Measurements from ENCODE around the gene DCPS.

Gene DCPS

GRCh38 chr11:126313826-126314225 lies 10.0 kb downstream of the DCPS start:
- Histone ChIP-seq H3K9me3 (ENCODE audit: control insufficient read depth, low read length) (no peaks in the 10 kb centered on the region), H2AFZ (no peak overlapping the region), H3K4me3 (ENCODE audit: low read depth, low read length) (no peak overlapping the region), H3K4me2 (ENCODE audit: low read length) (no peak overlapping the region), H3K36me3 (ENCODE audit: control insufficient read depth, insufficient read depth, low read length) (no peaks in the 10 kb centered on the region), H3K9ac (no peak overlapping the region), H3K27me3 (ENCODE audit: control insufficient read depth, insufficient read depth, low read length) (no peaks in the 10 kb centered on the region), H3K79me2 (no peaks in the 10 kb centered on the region), H3K27ac (no peak overlapping the region), H3K4me1 (no peaks in the 10 kb centered on the region)
- TF ChIP-seq, protein P1, sequence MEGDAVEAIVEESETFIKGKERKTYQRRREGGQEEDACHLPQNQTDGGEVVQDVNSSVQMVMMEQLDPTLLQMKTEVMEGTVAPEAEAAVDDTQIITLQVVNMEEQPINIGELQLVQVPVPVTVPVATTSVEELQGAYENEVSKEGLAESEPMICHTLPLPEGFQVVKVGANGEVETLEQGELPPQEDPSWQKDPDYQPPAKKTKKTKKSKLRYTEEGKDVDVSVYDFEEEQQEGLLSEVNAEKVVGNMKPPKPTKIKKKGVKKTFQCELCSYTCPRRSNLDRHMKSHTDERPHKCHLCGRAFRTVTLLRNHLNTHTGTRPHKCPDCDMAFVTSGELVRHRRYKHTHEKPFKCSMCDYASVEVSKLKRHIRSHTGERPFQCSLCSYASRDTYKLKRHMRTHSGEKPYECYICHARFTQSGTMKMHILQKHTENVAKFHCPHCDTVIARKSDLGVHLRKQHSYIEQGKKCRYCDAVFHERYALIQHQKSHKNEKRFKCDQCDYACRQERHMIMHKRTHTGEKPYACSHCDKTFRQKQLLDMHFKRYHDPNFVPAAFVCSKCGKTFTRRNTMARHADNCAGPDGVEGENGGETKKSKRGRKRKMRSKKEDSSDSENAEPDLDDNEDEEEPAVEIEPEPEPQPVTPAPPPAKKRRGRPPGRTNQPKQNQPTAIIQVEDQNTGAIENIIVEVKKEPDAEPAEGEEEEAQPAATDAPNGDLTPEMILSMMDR (IDR thresholded peaks at IDR 0.05) = no peak

DNA sequence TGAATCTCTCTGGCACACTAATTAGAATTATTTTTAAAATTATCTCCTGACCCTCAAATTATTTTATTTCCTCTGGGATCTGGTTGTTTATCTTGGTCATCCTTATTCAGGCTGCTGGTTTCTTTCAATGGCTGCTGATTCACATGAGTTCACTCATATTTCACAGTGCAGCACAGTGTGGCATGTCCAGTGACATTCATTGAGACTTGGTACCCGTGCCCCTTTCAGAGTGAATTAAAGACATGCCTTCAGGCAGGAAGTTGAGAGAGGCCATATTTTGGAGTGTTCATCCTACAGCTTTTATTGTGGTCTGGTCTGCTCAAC lies 13.5 kb downstream of the DCPS start:
- no peaks in the 10 kb centered on the region for H3K36me3 ChIP-seq (ENCODE audit: control insufficient read depth, insufficient read depth, low read length)
- no peak overlapping the region for H3K4me2 ChIP-seq (ENCODE audit: low read length)
- no peaks in the 10 kb centered on the region for H3K9me3 ChIP-seq (ENCODE audit: control insufficient read depth, low read length)
- no peak overlapping the region for H3K4me3 ChIP-seq (ENCODE audit: low read depth, low read length)
- no peak overlapping the region for H3K27ac ChIP-seq
- H3K27me3 ChIP-seq (ENCODE audit: control insufficient read depth, insufficient read depth, low read length) = no peaks in the 10 kb centered on the region
- no peak overlapping the region for H3K9ac ChIP-seq
- H3K79me2 ChIP-seq = no peaks in the 10 kb centered on the region
- no peaks in the 10 kb centered on the region for H3K4me1 ChIP-seq
- no peak overlapping the region for H2AFZ ChIP-seq
- TF ChIP-seq, protein P1 (IDR thresholded peaks at IDR 0.05) = no peak

- Histone ChIP-seq H3K27me3 (ENCODE audit: control insufficient read depth, insufficient read depth, low read length) (no peaks in the 10 kb centered on the region), H2AFZ (no peak overlapping the region), H3K9me3 (ENCODE audit: control insufficient read depth, low read length) (no peaks in the 10 kb centered on the region), H3K36me3 (ENCODE audit: control insufficient read depth, insufficient read depth, low read length) (no peaks in the 10 kb centered on the region), H3K27ac (peak overlapping the region; percentile 44), H3K4me3 (ENCODE audit: low read depth, low read length) (no peak overlapping the region), H3K4me1 (no peaks in the 10 kb centered on the region), H3K79me2 (no peaks in the 10 kb centered on the region), H3K4me2 (ENCODE audit: low read length) (no peak overlapping the region), H3K9ac (no peak overlapping the region)
- TF ChIP-seq, protein P1 (IDR thresholded peaks at IDR 0.05) = no peak
Observed at GRCh38 chr11:126317756-126318573, 14.1 kb downstream of the DCPS start.

- no peak overlapping the region for H3K4me2 ChIP-seq (ENCODE audit: low read length)
- H3K9me3 ChIP-seq (ENCODE audit: control insufficient read depth, low read length) = no peaks in the 10 kb centered on the region
- TF ChIP-seq, protein P1 (IDR thresholded peaks at IDR 0.05) = no peak
- H3K4me1 ChIP-seq = no peaks in the 10 kb centered on the region
- no peak overlapping the region for H3K4me3 ChIP-seq (ENCODE audit: low read depth, low read length)
- H3K27me3 ChIP-seq (ENCODE audit: control insufficient read depth, insufficient read depth, low read length) = no peaks in the 10 kb centered on the region
- peak overlapping the region; percentile 44 for H3K27ac ChIP-seq
- no peaks in the 10 kb centered on the region for H3K79me2 ChIP-seq
- no peaks in the 10 kb centered on the region for H3K36me3 ChIP-seq (ENCODE audit: control insufficient read depth, insufficient read depth, low read length)
- no peak overlapping the region for H2AFZ ChIP-seq
- no peak overlapping the region for H3K9ac ChIP-seq
Observed at GRCh38 chr11:126318574-126319373, 14.9 kb downstream of the DCPS start.
